ENCODE data around the gene CDH15. TPM values are rescaled to one million over a fixed set of nuclear protein-coding genes. Genes with fewer than 3 reads are reported as not detected.
A peak's percentile ranks its signal among the peaks of the same experiment; 100 is the strongest.

CDH15 gene
- total and polyA plus RNA-seq, 2 of the 13 experiments (the other 11 are each of a cell fraction or from before 2014, with no cell fraction given) = 0.74 to 2.2 TPM

- no peak for TF ChIP-seq RBM39 (IDR thresholded peaks at IDR 0.05; ENCODE audit: low read depth, low read length, poor library complexity, severe bottlenecking)
- peak; percentile 75 for TF ChIP-seq HDAC1 (CRISPR knock-in tag; IDR thresholded peaks at IDR 0.05)
- TF ChIP-seq ARNTL (CRISPR knock-in tag; IDR thresholded peaks at IDR 0.05) = peak; percentile 50; the same call in 1 of the 2 replicates
- TF ChIP-seq HNRNPUL1 (IDR thresholded peaks at IDR 0.05; ENCODE audit: low read depth, low read length) = no peak
- TF ChIP-seq EZH2 (conservative IDR thresholded peaks at IDR 0.05; ENCODE audit: low read depth, low read length) = no peak
- TF ChIP-seq MAFK (conservative IDR thresholded peaks at IDR 0.05 in 1 of 2, IDR thresholded peaks at IDR 0.05 in 1 of 2; ENCODE audit: low read length in 2 of 2) = no peak
- no peak for TF ChIP-seq PHF21A (CRISPR knock-in tag; IDR thresholded peaks at IDR 0.05)
- no peak for TF ChIP-seq ZNF580 (CRISPR knock-in tag; IDR thresholded peaks at IDR 0.05; ENCODE audit: borderline replicate concordance, low read depth)
- TF ChIP-seq SOX13 (IDR thresholded peaks at IDR 0.05) = no peak
- peak in 1 of 2 experiments; percentile 46; a peak in 2 of 4 replicates for TF ChIP-seq SOX13 (CRISPR knock-in tag; conservative IDR thresholded peaks at IDR 0.05 in 1 of 2, IDR thresholded peaks at IDR 0.05 in 1 of 2)
- TF ChIP-seq ZNF550 (CRISPR knock-in tag; IDR thresholded peaks at IDR 0.05; ENCODE audit: borderline replicate concordance) = no peak
- TF ChIP-seq ZBTB7B (CRISPR knock-in tag; IDR thresholded peaks at IDR 0.05) = peak; percentile 44; the same call in 1 of the 2 replicates
- TF ChIP-seq ZNF224 (CRISPR knock-in tag; IDR thresholded peaks at IDR 0.05) = 0 out of 2 replicates have a peak, but pooled peaks have one; percentile 71
- no peak for TF ChIP-seq ZBTB42 (CRISPR knock-in tag; IDR thresholded peaks at IDR 0.05)
- TF ChIP-seq HMGA1 (CRISPR knock-in tag; conservative IDR thresholded peaks at IDR 0.05) = no peak
- TF ChIP-seq CHD2 (IDR thresholded peaks at IDR 0.05; ENCODE audit: low read depth, low read length) = no peak
- TF ChIP-seq ZNF781 (CRISPR knock-in tag; IDR thresholded peaks at IDR 0.05; ENCODE audit: borderline replicate concordance, not compliant biosample characterization) = no peak
- TF ChIP-seq ZNF451 (CRISPR knock-in tag; IDR thresholded peaks at IDR 0.05) = no peak
- no peak for TF ChIP-seq THYN1 (CRISPR knock-in tag; IDR thresholded peaks at IDR 0.05; ENCODE audit: borderline replicate concordance, low read depth)
- TF ChIP-seq ZBTB37 (CRISPR knock-in tag; IDR thresholded peaks at IDR 0.05) = no peak
- TF ChIP-seq MIXL1 (CRISPR knock-in tag; IDR thresholded peaks at IDR 0.05) = peak; percentile 99
- no peak for TF ChIP-seq SATB2 (CRISPR knock-in tag; IDR thresholded peaks at IDR 0.05)
- TF ChIP-seq ZNF547 (CRISPR knock-in tag; IDR thresholded peaks at IDR 0.05) = no peak
- peak; percentile 97 for TF ChIP-seq SAP130 (CRISPR knock-in tag; IDR thresholded peaks at IDR 0.05; ENCODE audit: low read depth)
- TF ChIP-seq RAD21 (CRISPR knock-in tag; IDR thresholded peaks at IDR 0.05) = peak; percentile 91
- no peak for TF ChIP-seq NFE2L1 (CRISPR knock-in tag; IDR thresholded peaks at IDR 0.05; ENCODE audit: borderline replicate concordance)
- TF ChIP-seq ZNF503 (CRISPR knock-in tag; IDR thresholded peaks at IDR 0.05) = no peak
- no peak for TF ChIP-seq ZFP36L2 (CRISPR knock-in tag; IDR thresholded peaks at IDR 0.05)
- TF ChIP-seq ZNF3 (CRISPR knock-in tag; IDR thresholded peaks at IDR 0.05) = no peak
- TF ChIP-seq ZNF329 (CRISPR knock-in tag; IDR thresholded peaks at IDR 0.05; ENCODE audit: low read depth) = no peak
Measured at GRCh38 chr16:89216315-89217137, 45.0 kb downstream of the CDH15 start (continued).
